HG03097 (cell line): Measurements from ENCODE around the gene WFIKKN2.
"Not testable (repeated sequence)": the region's sequence is repeated elsewhere in the genome, so short reads cannot be mapped to it uniquely, and the experiment has no call there.

Experiments
- ATAC-seq: cut with Tn5 transposase; IDR thresholded peaks from one replicate; pipeline ENCODE4 v1.9.1; 2021; ENCODE audit not compliant: unreplicated experiment, low FRiP score

The WFIKKN2 gene, protein sequence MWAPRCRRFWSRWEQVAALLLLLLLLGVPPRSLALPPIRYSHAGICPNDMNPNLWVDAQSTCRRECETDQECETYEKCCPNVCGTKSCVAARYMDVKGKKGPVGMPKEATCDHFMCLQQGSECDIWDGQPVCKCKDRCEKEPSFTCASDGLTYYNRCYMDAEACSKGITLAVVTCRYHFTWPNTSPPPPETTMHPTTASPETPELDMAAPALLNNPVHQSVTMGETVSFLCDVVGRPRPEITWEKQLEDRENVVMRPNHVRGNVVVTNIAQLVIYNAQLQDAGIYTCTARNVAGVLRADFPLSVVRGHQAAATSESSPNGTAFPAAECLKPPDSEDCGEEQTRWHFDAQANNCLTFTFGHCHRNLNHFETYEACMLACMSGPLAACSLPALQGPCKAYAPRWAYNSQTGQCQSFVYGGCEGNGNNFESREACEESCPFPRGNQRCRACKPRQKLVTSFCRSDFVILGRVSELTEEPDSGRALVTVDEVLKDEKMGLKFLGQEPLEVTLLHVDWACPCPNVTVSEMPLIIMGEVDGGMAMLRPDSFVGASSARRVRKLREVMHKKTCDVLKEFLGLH

DNA sequence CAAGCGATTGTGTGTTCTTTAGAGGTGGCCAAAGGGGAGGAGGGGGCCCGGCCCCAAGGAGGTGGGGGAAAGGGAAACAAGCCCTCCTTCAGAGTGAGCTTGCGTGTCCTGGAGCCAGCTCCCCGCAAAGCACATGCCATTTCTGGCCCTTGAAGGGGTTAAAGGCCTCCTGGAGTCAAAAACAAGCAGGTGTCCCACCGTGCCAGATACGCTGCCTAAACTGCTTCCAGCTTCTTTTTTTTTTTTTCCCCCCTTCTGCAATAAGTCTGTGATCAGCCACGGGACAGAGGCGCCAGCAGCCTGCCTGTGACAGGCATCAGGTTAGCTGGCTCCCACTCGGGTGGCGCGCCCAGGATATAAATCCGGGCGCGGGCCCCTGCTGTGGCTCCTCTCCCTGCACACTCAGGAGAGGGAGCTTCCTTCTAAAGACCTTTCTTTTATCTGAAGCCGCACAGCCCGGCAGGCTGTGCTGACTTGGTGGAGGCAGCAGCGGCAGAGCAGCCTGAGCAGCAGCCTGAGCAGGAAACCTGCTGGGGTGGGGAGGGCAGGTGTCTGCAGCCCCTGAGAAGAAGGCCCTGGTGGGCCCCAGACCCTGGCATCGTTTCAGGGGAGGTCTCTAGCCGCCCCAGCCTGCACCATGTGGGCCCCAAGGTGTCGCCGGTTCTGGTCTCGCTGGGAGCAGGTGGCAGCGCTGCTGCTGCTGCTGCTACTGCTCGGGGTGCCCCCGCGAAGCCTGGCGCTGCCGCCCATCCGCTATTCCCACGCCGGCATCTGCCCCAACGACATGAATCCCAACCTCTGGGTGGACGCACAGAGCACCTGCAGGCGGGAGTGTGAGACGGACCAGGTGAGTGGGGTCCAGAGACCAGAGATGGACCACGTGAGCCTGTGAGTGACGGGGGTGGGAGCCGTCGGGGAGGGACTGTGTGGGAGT is at the start of gene WFIKKN2:
Gene WFIKKN2, plus strand, starts transcription at position 286 of the 934 bp plus-strand sequence. Its CDS starts 352 bp downstream, at position 638.
- ATAC-seq, result no peak

DNA sequence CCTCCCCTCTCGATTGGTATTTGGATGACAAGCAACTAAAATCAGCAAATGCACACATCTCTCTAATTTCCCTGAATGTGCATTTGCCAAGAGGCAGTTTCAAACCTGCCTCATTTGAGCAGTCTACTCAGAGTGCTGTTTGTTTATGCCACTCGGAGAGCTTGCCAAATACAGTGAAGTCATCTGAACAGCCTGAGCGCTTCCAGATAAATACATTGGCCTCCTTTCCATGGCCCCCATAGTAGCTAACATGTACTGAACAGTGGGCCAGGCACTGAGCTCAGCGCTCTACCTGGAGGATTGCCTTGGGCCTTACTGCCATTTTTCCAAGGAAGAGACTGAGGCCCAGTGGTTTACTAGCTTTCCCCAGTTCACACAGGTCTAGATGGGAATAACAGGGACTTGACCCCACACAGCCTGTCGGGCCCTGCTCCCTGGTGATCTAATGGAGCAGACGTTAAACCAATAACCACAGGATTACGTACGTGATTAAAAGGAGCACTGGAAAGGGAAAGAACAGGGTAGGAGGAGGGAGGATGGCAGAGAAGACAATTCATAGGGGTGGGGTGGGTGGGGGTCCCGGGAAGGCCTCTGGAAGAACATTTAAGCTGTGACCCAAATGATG is 49.3 kb upstream of the WFIKKN2 start:
- no peak for ATAC-seq

DNA sequence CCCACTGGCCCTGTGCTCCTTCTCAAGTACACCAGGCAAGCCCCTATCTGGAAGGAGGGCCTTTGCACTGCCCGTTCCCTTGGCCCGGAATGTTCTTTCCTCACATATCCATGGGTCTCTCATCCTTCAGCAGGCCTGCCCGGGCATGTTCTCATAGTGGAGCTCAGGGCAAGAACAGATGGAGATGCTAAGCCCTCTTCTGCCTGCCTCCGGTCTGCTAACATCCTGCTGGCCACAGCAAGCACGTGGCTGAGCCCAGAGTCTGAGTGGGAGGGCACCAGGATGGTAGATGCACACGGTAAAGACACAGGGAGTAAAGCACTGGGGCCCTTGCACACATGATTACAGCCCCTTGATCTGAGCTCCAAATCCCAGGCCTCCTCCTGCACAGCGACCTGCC is 48.3 kb upstream of the WFIKKN2 start:
- ATAC-seq, result no peak

DNA sequence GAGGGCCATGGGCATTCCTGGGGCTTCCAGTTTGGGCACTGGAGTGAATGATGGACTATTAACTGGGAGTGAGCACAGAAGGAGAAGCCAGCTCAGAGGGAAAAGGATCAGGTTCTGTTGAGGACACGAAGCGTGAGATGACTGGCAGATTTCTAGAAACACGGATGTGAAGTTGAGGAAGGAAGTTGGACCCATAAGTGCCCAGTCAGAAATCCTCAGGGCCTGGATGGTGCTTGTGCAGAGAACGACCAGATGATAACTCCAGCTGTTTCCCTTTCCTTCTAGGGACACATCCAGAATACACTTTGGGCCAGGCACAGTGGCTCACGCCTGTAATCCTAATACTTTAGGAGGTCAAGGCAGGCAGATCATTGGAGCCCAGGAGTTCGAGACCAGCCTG is 44.8 kb upstream of the WFIKKN2 start:
- ATAC-seq, result no peak

DNA sequence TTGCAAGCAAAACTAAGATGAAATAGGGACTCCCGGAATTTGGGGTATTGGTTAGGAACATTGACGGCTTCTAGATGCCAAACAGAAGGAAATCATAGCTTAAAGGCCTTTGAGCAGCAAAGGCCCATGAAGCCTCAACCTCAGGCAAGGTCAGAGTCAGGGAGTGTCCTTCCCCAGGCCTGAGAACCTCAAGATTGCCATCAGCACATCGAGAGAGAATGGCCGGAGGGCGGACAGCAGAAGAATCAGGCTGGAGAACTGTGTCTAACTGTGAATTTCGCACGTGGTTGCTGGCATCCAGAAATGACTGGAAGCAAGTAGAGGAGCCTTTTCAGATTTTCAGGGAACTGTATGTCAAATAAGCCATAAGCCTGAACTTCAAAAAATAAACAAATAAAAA is 43.3 kb upstream of the WFIKKN2 start:
- no peak for ATAC-seq

DNA sequence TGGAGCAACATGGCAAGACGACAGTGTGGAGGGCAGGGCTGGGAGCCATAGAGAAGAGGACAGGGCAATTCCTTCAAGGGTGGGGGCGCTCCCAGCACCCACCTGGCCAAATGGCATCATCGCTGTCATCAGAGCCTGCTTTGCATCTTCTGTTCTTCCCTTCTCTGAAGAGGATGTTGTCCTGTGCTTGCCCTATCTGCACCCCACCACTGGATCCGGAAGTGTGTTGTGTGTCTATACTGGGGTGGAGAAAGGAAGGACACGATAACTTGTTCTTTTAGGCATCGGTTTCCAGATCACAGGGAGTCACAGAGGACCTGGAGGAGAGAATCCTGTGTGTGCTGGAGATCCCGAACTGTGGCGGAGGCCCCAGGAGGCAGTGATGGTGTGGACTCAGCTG is 42.4 kb upstream of the WFIKKN2 start:
- ATAC-seq, result no peak

DNA sequence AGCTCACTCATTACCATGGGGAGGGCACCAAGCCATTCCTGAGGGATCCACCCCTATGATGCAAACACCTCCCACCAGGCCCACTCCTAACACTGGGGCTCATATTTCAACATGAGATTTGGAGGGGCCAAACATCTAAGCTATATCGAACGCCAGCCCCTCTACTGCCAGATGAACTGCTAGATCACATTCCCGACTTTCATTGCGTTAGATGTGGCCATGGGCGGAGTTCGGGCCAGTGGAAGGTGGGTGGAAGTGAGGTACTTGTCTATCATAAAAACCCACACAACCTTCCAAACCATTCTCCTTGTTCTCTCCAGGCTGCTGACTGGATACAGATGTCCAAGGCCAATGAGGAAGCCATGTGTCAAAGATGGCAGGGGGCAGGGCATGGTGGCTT is 41.0 kb upstream of the WFIKKN2 start:
- no peak for ATAC-seq

DNA sequence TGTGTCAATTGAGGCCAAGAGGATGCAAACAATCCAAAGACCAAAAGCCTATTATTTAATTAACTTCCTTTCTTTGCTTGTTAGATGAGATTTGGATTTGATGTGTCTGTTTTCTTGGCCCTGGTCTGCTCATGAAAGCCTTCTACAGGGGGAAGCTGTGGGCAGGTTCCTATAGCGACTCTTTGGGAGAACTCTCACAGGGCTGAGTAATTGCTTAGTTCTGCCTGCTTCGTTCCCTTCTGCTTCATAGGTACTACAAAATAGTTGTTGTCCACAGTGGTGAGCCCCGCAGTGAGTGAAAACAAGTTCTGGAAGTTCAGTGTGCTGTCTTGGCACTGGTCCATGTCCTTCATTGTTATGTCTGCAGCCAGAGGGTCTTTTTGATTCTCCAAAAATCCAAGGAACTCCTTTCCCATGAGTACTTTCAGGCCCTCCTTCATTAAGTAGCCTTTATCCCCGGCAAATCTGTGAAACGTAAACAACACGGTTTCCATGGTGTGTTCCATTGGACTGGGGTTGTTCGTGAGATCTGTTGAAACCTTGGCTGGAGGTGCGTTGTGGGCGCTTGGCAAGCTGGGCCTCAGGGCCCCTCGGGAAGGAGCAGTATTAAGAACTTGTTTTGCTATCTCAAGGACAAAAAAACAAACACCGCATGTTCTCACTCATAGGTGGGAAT is 38.1 kb upstream of the WFIKKN2 start:
- ATAC-seq, result no peak

DNA sequence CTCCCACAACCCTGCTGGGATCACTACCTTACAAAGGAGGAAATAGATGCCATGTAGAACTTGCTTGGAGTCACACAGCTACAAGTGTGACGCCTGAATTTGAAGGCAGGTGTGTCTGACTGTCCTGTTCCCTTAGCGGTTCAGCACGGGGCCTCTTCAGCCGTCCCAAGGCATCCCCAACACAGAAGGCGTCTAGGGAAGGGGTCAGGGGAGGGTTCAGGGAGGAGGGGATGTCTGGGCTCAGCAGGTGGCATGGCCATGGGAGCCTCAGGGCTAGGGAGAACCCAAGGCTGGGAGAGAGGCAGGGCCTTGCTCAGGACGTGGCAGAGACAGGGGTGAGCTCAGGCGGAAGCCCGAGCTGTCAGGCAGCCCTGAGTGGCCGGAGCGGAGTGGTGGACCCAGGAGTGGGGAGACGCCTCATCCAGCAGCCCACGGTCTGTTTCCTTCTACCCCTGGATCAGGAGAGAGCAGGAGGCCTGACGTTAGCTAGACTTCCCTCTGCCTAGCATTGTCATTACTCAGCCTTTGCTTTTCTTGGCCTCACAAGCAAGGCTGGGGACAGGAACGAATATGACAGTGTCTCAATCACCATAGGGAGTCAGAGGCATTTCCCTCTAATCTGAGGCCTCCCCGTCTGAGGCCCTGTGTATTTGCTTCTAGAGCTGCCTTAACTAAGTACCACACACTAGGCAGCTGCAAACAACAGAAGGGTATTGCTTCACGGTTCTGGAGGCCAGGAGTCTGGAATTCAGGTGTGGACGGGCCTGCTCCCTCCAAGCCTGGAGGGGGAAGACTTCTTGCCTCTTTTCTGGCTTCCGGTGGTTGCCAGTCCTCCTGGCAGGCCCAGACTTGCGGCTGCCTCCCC is 36.7 kb upstream of the WFIKKN2 start:
- no peak for ATAC-seq

DNA sequence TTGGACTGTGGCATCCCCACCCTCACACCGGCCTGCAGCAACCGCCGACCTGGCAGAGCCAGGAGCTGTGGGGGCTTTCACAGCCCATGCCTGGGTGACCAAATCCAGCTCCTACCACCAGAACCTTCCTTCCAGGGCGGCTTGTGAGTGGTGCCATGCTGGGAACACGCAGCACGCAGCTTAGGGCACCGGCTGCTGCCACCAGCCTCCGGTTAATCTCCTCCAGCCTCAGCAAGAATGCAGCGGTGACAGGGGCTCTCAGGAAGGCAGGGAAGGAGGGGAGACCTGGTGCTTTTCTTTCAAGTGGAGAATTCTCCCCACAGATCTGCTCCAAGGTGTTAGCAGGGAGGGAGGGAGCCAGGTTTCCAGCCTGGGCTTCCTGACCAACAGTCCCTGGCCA is 35.8 kb upstream of the WFIKKN2 start:
- no peak for ATAC-seq

DNA sequence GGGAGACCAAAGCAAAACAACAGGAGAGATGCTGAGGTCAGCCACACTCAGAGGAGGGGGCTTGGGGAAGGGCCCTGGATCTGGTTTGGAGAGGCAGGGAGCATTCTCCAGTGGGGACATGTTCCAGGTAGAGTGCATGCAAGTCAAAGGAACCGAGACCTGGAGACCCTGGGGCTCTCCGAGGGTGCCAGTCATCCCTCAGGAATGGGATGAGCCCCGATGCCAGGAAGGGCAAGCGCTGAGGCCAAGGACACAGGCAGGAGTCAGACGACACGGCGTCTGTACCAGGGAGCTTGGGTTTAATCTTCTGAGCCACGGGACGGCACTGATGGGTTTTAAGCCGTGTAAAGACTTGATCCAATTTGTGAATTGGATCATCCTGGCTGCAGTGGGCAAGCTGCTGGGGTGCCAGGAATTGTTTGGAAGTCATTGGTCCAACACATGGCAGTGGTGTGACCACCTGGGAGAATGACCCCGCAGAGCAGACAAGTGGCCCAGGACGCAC is 35.1 kb upstream of the WFIKKN2 start:
- no peak for ATAC-seq

DNA sequence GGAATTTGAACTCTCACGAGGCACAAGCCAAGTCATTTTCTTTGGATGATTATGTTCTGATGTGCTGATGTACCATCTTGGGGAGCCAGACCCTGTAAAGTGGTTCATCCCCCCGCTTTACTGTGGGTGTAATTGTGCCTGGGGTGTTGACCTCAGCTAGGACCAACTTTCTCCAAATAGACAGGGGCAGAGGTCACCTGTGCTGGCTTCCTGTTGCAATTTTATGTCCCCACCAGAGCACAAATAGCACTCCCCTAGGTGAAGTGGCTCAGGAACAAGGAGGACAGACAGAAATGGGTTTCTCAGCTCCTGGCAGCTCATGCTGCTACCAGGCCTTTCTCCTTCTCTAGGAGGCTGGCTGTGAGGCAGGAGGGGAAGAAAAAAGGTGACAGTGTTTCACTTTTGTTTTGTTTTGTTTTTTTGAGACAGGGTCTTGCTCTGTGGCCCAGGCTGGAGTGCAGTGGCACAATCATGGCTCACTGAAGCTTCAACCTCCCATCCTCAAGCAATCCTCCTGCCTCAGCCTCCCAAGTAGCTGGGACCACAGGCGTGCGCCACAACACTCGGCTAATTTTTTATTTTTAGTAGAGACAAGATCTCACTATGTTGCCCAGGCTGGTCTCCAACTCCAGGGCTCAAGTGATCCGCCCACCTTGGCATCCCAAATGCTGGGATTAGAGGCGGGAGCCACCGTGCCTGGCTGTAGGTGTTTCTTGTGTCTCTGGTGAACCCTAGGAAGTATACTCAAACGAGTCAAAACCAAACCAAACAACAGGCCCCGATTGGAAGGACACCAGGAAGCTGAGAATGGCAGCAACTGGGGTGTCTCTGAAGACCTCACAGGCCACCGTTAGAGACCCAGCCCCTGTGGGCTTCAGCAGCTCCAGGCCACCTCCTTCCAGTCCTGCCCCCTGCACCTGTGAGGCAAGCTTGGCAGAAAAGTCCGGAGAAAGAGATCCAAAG is 32.5 kb upstream of the WFIKKN2 start:
- ATAC-seq, result no peak

DNA sequence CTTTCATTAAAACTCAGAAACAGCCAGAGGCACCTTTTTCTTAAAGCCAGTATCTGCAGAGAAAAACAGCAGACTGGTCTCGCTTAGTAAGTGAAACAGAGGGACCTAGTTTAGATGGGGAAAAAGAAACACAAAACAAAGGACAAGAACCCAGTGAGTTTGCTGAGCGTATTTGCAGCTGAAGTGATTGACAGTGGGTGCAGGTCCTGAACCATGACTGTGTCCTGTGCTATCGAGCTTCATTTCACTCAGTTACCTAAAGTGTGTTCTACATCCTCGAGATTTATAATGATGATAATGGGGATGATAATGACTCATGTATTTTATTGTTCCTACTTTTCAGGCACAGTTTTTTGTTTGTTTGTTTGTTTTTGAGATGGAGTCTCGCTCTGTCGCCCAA is 31.7 kb upstream of the WFIKKN2 start:
- no peak for ATAC-seq

DNA sequence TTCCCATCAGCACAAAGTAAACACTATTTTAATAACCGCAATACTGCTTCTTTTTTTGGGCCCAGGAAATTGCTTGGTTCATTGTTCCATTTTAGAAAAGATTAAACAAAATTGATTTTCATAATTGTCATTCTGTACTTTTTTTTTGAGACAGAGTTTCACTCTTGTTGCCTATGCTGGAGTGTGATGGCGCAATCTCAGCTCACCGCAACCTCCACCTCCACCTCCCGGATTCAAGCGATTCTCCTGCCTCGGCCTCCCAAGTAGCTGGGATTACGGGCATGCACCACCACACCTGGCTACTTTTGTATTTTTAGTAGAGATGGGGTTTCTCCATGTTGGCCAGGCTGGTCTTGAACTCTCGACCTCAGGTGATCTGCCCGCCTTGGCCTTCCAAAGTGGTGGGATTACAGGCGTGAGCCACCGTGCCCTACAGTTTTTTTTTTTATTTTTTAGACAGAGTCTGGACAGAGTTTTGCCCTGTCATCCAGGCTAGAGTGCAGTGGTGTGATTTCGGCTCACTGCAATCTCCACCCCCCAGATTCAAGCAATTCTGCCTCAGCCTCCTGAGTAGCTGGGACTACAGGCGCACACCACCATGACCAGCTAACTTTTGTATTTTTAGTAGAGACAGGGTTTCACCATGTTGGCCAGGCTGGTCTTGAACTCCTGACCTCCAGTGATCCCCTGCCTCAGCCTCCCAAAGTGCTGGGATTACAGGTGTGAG is 30.5 kb upstream of the WFIKKN2 start:
- not testable (repeated sequence) for ATAC-seq

DNA sequence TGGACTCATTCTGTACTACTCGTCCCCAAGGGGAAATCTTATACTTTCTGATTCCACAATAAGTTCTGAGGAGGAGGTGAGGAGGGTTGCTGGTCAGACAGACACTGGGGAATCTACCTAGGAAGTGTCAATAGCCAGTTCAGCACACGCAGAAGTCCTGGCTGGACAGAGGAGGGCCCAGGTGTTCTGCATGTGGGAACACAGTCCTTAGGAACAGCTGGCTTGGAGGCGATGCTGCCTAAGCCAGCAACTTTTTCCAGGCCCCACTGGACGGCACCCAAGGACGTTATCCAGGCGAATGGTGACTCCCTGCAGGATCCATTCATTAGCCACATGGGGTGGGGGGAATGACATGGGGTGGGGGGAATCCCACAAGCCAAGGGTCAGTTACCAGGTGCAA is 29.9 kb upstream of the WFIKKN2 start:
- no peak for ATAC-seq

DNA sequence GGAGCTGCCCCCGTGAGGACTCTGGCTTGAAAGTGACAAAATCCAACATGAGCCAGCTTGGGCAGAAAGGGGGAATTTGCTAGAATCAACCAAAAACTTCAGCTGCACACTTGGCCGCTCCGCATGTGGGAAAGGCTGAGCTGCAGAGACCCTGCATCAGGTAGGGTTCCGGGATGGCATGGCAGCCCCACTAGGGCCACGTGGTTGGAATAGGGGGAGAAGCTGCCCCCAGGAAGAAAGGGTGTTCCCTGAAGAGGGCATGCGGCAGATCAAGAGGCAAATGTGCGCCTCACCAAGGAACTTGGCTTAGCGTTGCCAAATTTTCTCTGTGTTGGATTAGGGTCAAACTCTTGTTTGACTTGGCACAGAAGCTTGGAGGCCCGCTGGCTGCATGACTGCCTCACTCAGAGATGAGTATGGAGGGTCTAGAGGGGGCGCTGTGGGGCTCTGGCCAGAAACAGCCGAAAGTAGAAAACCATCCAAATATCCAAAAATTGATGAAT is 29.2 kb upstream of the WFIKKN2 start:
- no peak for ATAC-seq

DNA sequence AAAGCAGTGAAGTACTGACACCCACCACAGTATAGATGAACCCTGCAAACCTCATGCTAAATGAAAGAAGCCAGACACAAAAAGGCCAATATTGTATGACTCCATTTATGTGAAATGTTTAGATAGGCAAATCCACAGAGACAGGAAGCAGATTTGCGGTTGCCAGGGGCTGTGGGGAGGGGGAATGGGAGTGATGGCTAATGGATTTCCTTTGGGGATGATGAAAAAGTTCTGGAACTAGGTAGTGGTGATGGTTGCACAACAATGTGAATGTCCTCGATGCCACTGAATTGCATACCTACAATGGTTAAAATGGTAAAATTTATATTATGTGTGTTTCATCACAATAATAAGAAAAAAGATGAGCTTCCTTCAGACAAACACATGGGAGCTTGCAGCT is 28.4 kb upstream of the WFIKKN2 start:
- ATAC-seq, result no peak
